ENCODE results near the gene INKA1.

DNA sequence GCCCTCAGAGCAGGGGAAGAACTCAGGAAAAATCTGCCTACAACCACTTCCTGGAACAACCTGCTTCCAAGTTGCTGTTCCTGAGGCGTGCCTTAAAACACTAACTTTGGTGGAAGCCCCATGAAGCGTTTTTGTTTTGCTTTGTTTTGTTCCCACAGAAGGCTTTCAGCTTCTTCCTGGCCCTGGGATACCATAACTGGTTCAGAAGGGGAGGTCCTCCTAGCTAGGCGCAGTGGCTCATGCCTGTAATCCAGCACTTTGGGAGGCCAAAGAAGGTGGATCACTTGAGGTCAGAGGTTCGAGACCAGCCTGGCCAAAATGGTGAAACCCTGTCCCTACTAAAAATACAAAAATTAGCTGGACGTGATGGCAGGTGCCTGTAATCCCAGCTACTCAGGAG lies 15.5 kb upstream of the INKA1 start:
- no peak for TF ChIP-seq EP300 (IDR thresholded peaks at IDR 0.05)
- TF ChIP-seq, protein P1, sequence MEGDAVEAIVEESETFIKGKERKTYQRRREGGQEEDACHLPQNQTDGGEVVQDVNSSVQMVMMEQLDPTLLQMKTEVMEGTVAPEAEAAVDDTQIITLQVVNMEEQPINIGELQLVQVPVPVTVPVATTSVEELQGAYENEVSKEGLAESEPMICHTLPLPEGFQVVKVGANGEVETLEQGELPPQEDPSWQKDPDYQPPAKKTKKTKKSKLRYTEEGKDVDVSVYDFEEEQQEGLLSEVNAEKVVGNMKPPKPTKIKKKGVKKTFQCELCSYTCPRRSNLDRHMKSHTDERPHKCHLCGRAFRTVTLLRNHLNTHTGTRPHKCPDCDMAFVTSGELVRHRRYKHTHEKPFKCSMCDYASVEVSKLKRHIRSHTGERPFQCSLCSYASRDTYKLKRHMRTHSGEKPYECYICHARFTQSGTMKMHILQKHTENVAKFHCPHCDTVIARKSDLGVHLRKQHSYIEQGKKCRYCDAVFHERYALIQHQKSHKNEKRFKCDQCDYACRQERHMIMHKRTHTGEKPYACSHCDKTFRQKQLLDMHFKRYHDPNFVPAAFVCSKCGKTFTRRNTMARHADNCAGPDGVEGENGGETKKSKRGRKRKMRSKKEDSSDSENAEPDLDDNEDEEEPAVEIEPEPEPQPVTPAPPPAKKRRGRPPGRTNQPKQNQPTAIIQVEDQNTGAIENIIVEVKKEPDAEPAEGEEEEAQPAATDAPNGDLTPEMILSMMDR (IDR thresholded peaks at IDR 0.05) = no peak
- no peak for TF ChIP-seq POLR2A (IDR thresholded peaks at IDR 0.05)

Measured in stomach (tissue), 4 donors.